Endothelial cell of umbilical vein (primary cell): Measurements from ENCODE around the gene MED16. TPM values are rescaled to one million over a fixed set of nuclear protein-coding genes. Genes with fewer than 3 reads are reported as not detected.

Experiments used
- BruUV-seq: library from RNA; stranded (reverse); fragments of 400-500 nt; replicated peaks from 2 replicates; lab custom pipeline; 2021; lab: Mats Ljungman, UMichigan
- CTCF ChIA-PET: fragments of 300-600, 350-600 bp; sonication (Branson Sonifier 250); formaldehyde crosslinking; loops from one replicate; lab custom pipeline; 2021; ENCODE audit warnings: antibody characterized with exemption, inconsistent platforms; lab: Charles Lee
- POLR2A ChIA-PET: fragments of 300-600, 350-600 bp; sonication (Branson Sonifier 250); formaldehyde crosslinking; loops from one replicate; lab custom pipeline; 2021; ENCODE audit warnings: antibody characterized with exemption, inconsistent platforms; lab: Charles Lee
- DNase-seq: peaks from one replicate; pipeline ENCODE4 v3.0.0-alpha.2; 2011; ENCODE audit warnings: low read depth, low spot score
- FAIRE-seq: peaks from 2 replicates; lab custom pipeline; 2011; peaks lifted over from hg19 to GRCh38; lab: Jason Lieb, UNC
- H2AFZ ChIP-seq: 2 replicates; pipeline ENCODE4 v1.6.0; 2012; ENCODE audit warnings: low read depth, low read length, control low read depth, inconsistent platforms
- H3K27ac ChIP-seq: 2 replicates; pipeline ENCODE4 v1.5.1; 2011; ENCODE audit warnings: low read depth, mild to moderate bottlenecking, control low read depth, low read length, moderate library complexity; ENCODE audit not compliant: insufficient read depth
- H3K27me3 ChIP-seq, 2 experiments: 2 replicates each; pipeline versions ENCODE4 v1.6.0 to v1.6.1; 2011; ENCODE audit warnings: low read length in 2 of 2, mixed read lengths in 1 of 2; ENCODE audit not compliant: control insufficient read depth in 2 of 2, insufficient read depth in 2 of 2
- H3K36me3 ChIP-seq, 2 experiments: 2 replicates in 1 of 2; 3 replicates in 1 of 2; pipeline ENCODE4 v1.5.1; 2011; ENCODE audit warnings: low read length in 2 of 2, mild to moderate bottlenecking in 1 of 2, moderate library complexity in 1 of 2; ENCODE audit not compliant: control insufficient read depth in 2 of 2, insufficient read depth in 2 of 2; ENCODE audit errors: extremely low read depth in 1 of 2
- H3K4me1 ChIP-seq: 3 replicates; pipeline ENCODE4 v1.5.1; 2011; ENCODE audit warnings: mild to moderate bottlenecking, low read length; ENCODE audit not compliant: control insufficient read depth, insufficient read depth; ENCODE audit errors: extremely low read depth
- H3K4me2 ChIP-seq: 2 replicates; pipeline ENCODE4 v1.6.1; 2011; ENCODE audit warnings: low read length, control low read depth, mixed read lengths; ENCODE audit not compliant: insufficient read depth
- H3K4me3 ChIP-seq, 3 experiments: fragments of 200-600 bp in 1 of 3; sonication (generic), shearing (Covaris generic) in 1 of 3; replicated peaks in 1 of 3; 2 replicates each; pipeline ENCODE4 v1.5.1; 2011 to 2016; ENCODE audit warnings: control low read depth in 3 of 3, low read length in 3 of 3, mild to moderate bottlenecking in 2 of 3, inconsistent platforms in 1 of 3, low read depth in 1 of 3, moderate library complexity in 1 of 3; ENCODE audit not compliant: insufficient read depth in 1 of 3
- H3K79me2 ChIP-seq: 2 replicates; pipeline ENCODE4 v1.6.0; 2012; ENCODE audit warnings: low read length, inconsistent platforms; ENCODE audit not compliant: control insufficient read depth, insufficient read depth
- H3K9ac ChIP-seq: replicated peaks from 2 replicates; pipeline ENCODE3; 2011; ENCODE audit warnings: low read length, control low read depth; ENCODE audit not compliant: insufficient read depth; ENCODE audit errors: extremely low read depth
- H3K9me1 ChIP-seq: replicated peaks from 3 replicates; pipeline ENCODE4 v1.6.0; 2011; ENCODE audit warnings: mild to moderate bottlenecking, low read length; ENCODE audit not compliant: control insufficient read depth, insufficient read depth; ENCODE audit errors: extremely low read depth
- H3K9me3 ChIP-seq: replicated peaks from 2 replicates; pipeline ENCODE4 v1.5.1; 2012; ENCODE audit warnings: low read length, inconsistent platforms; ENCODE audit not compliant: control insufficient read depth, insufficient read depth
- H4K20me1 ChIP-seq: replicated peaks from 2 replicates; pipeline ENCODE3; 2011; ENCODE audit warnings: mild to moderate bottlenecking, low read length; ENCODE audit not compliant: control insufficient read depth, insufficient read depth; ENCODE audit errors: extremely low read depth
- EZH2 ChIP-seq: IDR thresholded peaks from 2 replicates; pipeline ENCODE4 v1.6.1; 2012; ENCODE audit warnings: borderline replicate concordance, low read depth, mild to moderate bottlenecking, moderate library complexity, low read length, inconsistent platforms; ENCODE audit not compliant: severe bottlenecking
- FOS ChIP-seq: IDR thresholded peaks from 2 replicates; pipeline ENCODE4 v1.6.1; 2011; ENCODE audit warnings: mild to moderate bottlenecking, low read length, moderate library complexity, borderline replicate concordance; ENCODE audit not compliant: insufficient read depth
- GATA2 ChIP-seq: IDR thresholded peaks from 2 replicates; pipeline ENCODE4 v1.7.0; 2011; ENCODE audit warnings: low read depth, mild to moderate bottlenecking, moderate library complexity, mixed read lengths, low read length; ENCODE audit not compliant: insufficient read length, insufficient read depth
- MYC ChIP-seq: IDR thresholded peaks from one replicate; pipeline ENCODE4 v1.6.1; 2011; ENCODE audit warnings: mild to moderate bottlenecking, low read depth, low read length
- POLR2A ChIP-seq: IDR thresholded peaks from 2 replicates; pipeline ENCODE4 v1.6.1; 2012; ENCODE audit warnings: low read depth, mild to moderate bottlenecking, control low read depth, low read length
- dilution Hi-C: fragments of 300-500 bp; cut with MboI; formaldehyde crosslinking; loops from one replicate; pipeline ENCODE4 v1.15.0; 2019; ENCODE audit warnings: low sequenced_read_pairs; ENCODE audit not compliant: extremely low pct_ligation_motif_present
- intact Hi-C: fragments of 100-400 bp; cut with micrococcal nuclease; formaldehyde crosslinking; loops from one replicate; pipeline ENCODE4 v1.10.0; 2022
- polyA plus RNA-seq, 4 experiments: library from polyadenylated mRNA; depleted of rRNA in 3 of 4; stranded (reverse) in 3 of 4; unstranded in 1 of 4; fragments of >200 nt; gene quantifications; 2 replicates each; pipeline versions ENCODE4 v1.2.1 to v1.2.3, GENCODE V29; 2011 to 2012; ENCODE audit warnings: missing spikeins in 1 of 4
- total RNA-seq: library from RNA; stranded (reverse); gene quantifications from 2 replicates; pipeline ENCODE4 v1.2.3, GENCODE V29; 2021
- TF ChIP-seq, protein P1 (sequence below), 2 donors: IDR thresholded peaks; 1 replicate in 1 of 2; 2 replicates in 1 of 2; pipeline ENCODE4 v1.5.1; 2011; ENCODE audit warnings: low read length in 2 of 2, mild to moderate bottlenecking in 2 of 2, moderate library complexity in 2 of 2, control low read depth in 1 of 2, inconsistent platforms in 1 of 2, low read depth in 1 of 2; ENCODE audit not compliant: insufficient read depth in 1 of 2; ENCODE audit errors: extremely low read depth in 1 of 2

MED16 gene
- total and polyA plus RNA-seq, 2 donors (not counting 3 experiments of a cell fraction or from before 2014, with no cell fraction given): 63.1 to 66.5 TPM

- Histone ChIP-seq H3K36me3 (no peaks in the 10 kb centered on the region), H3K27me3 (peaks cover 0 to 2% of the 10 kb centered on the region in 2 experiments), H3K4me2 (no peak overlapping the region), H3K79me2 (no peaks in the 10 kb centered on the region), H3K4me3 (no peak overlapping the region), H3K9me1 (no peaks in the 10 kb centered on the region), H3K4me1 (no peaks in the 10 kb centered on the region), H2AFZ (no peak overlapping the region), H3K9ac (no peak overlapping the region), H3K27ac (no peak overlapping the region), H4K20me1 (no peaks in the 10 kb centered on the region), H3K9me3 (no peaks in the 10 kb centered on the region)
- DNase-seq (no peak), FAIRE-seq (no peak)
- dilution Hi-C loops (no loop called here), intact Hi-C loops (loop anchor here (2.0 kb wide), 2 partner anchors 47 to 59 kb away; no protein-coding TSS in a partner anchor)
- POLR2A ChIA-PET: no interaction called here
- no TSS peak for BruUV-seq
- CTCF ChIA-PET: interaction anchor here (1.6 to 2.4 kb wide), 3 partner anchors 21 to 116 kb away, joined by 3 to 10 read pairs (median 4); partner anchors contain the start of gene PRTN3
- TF ChIP-seq POLR2A: no peak
- no peak for TF ChIP-seq FOS
- no peak for TF ChIP-seq MYC
- no peak for TF ChIP-seq GATA2
- TF ChIP-seq EZH2: no peak
- TF ChIP-seq, protein P1, sequence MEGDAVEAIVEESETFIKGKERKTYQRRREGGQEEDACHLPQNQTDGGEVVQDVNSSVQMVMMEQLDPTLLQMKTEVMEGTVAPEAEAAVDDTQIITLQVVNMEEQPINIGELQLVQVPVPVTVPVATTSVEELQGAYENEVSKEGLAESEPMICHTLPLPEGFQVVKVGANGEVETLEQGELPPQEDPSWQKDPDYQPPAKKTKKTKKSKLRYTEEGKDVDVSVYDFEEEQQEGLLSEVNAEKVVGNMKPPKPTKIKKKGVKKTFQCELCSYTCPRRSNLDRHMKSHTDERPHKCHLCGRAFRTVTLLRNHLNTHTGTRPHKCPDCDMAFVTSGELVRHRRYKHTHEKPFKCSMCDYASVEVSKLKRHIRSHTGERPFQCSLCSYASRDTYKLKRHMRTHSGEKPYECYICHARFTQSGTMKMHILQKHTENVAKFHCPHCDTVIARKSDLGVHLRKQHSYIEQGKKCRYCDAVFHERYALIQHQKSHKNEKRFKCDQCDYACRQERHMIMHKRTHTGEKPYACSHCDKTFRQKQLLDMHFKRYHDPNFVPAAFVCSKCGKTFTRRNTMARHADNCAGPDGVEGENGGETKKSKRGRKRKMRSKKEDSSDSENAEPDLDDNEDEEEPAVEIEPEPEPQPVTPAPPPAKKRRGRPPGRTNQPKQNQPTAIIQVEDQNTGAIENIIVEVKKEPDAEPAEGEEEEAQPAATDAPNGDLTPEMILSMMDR (IDR thresholded peaks at IDR 0.05; ENCODE audit: extremely low read depth in 1 of 2, insufficient read depth in 1 of 2, low read depth in 1 of 2, low read length in 2 of 2): peak in 1 of 2 donors; percentile 3
Observed at GRCh38 chr19:861756-862580, 31.0 kb downstream of the MED16 start.
